CD4-positive, alpha-beta T cell (primary cell): ENCODE data around the gene SGPP1. TPM values are rescaled to one million over a fixed set of nuclear protein-coding genes. Genes with fewer than 3 reads are reported as not detected.

Experiments
- ATAC-seq: fragments of 200-7000 bp; cut with Tn5 transposase; one replicate; pipeline ENCODE4 v1.10.0; 2022; ENCODE audit warnings: mild to moderate bottlenecking; ENCODE audit not compliant: poor library complexity
- CTCF ChIA-PET: fragments of 350-600 bp; sonication (Branson Sonifier 250); formaldehyde crosslinking; loops from one replicate; lab custom pipeline; 2021; ENCODE audit warnings: antibody characterized with exemption, inconsistent platforms; lab: Charles Lee
- POLR2A ChIA-PET: fragments of 350-600 bp; sonication (Branson Sonifier 250); formaldehyde crosslinking; loops from one replicate; lab custom pipeline; 2021; ENCODE audit warnings: antibody characterized with exemption, inconsistent platforms; lab: Charles Lee
- DNase-seq, 14 experiments: peaks; one replicate each; pipeline ENCODE4 v3.0.0-alpha.2; 2013 to 2020; ENCODE audit warnings: mixed read lengths in 2 of 14
- H3K27ac ChIP-seq, 2 donors: one replicate each; pipeline versions ENCODE4 v1.5.1 to v1.7.0; 2013; ENCODE audit warnings: low read length in 2 of 2, low read depth in 1 of 2, mild to moderate bottlenecking in 1 of 2
- H3K27me3 ChIP-seq, 2 experiments: 1 replicate in 1 of 2; 2 replicates in 1 of 2; pipeline versions ENCODE4 v1.6.1 to v1.7.0; 2013; ENCODE audit warnings: low read length in 2 of 2, control low read depth in 1 of 2, mild to moderate bottlenecking in 1 of 2, moderate library complexity in 1 of 2; ENCODE audit not compliant: insufficient read depth in 2 of 2, control insufficient read depth in 1 of 2
- H3K36me3 ChIP-seq: one replicate; pipeline ENCODE4 v1.6.1; 2013; ENCODE audit warnings: low read length, control low read depth; ENCODE audit not compliant: insufficient read depth
- H3K4me1 ChIP-seq: one replicate; pipeline ENCODE4 v1.6.1; 2013; ENCODE audit warnings: low read length, control low read depth; ENCODE audit not compliant: insufficient read depth
- H3K4me3 ChIP-seq: one replicate; pipeline ENCODE4 v1.5.1; 2013; ENCODE audit warnings: mild to moderate bottlenecking, low read length, moderate library complexity
- H3K9me3 ChIP-seq, 2 experiments: 1 replicate in 1 of 2; 2 replicates in 1 of 2; pipeline versions ENCODE4 v1.6.1 to v1.7.0; 2013; ENCODE audit warnings: low read length in 2 of 2, mild to moderate bottlenecking in 2 of 2, control low read depth in 1 of 2, moderate library complexity in 1 of 2; ENCODE audit not compliant: control insufficient read depth in 1 of 2, insufficient read depth in 1 of 2
- H3K27ac Mint-ChIP-seq: one replicate; pipeline ENCODE4 v1.8.0; 2020; ENCODE audit warnings: mixed read lengths
- H3K27me3 Mint-ChIP-seq: one replicate; pipeline ENCODE4 v1.8.0; 2021; ENCODE audit warnings: mixed read lengths
- H3K36me3 Mint-ChIP-seq: one replicate; pipeline ENCODE4 v1.8.0; 2021; ENCODE audit warnings: low read depth, mixed read lengths
- H3K4me1 Mint-ChIP-seq: one replicate; pipeline ENCODE4 v1.8.0; 2021; ENCODE audit warnings: low read depth, mixed read lengths
- H3K4me3 Mint-ChIP-seq: one replicate; pipeline ENCODE4 v1.8.0; 2020; ENCODE audit warnings: mild to moderate bottlenecking, mixed read lengths
- H3K9me3 Mint-ChIP-seq: one replicate; pipeline ENCODE4 v1.8.0; 2020; ENCODE audit warnings: mixed read lengths
- CTCF ChIP-seq: fragments of 200-600 bp; IDR thresholded peaks from one replicate; pipeline ENCODE4 v1.8.0; 2022; ENCODE audit warnings: antibody characterized with exemption, mild to moderate bottlenecking
- intact Hi-C, 2 experiments: fragments of 100-400 bp; cut with DNase I in 1 of 2; cut with micrococcal nuclease in 1 of 2; formaldehyde crosslinking; loops; one replicate each; pipeline versions ENCODE4 v1.15.1 to v1.9.0; 2023 to 2025; cut with DNase I, micrococcal nuclease
- total RNA-seq, 174 experiments: library from RNA in 2 of 174; stranded (reverse) in 2 of 174; gene quantifications; one replicate each; pipeline ENCODE4 v1.2.3 and lab custom pipeline; 2021 to 2026

Gene SGPP1
- total RNA-seq, 2 experiments from 2014 or later, result 16.6 to 16.8 TPM

DNA sequence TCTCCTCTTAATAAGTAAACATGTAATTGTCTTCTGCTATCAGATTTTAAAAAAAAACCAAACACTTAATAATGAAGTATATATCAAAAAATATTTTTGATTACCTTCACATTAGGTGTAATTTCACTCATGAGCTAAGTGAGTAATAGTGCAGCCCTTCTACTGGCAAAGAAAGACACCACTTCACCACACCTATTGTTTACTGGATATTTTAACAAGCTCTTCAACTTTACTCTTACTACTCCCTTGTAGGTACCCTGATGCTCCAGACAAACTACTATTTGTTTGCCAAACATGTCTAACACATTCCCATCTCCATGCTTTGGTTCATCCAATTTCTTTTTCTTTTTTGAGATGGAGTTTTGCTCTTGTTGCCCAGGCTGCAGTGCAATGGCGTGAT, 49.3 kb downstream of the SGPP1 start:
- POLR2A ChIA-PET, result interaction anchor here (0.7 to 1.1 kb wide), 2 partner anchors 10 to 37 kb away, joined by 3 to 5 read pairs; partner anchors contain the start of gene WDR89
- H3K4me3 ChIP-seq, result no peak overlapping the region

DNA sequence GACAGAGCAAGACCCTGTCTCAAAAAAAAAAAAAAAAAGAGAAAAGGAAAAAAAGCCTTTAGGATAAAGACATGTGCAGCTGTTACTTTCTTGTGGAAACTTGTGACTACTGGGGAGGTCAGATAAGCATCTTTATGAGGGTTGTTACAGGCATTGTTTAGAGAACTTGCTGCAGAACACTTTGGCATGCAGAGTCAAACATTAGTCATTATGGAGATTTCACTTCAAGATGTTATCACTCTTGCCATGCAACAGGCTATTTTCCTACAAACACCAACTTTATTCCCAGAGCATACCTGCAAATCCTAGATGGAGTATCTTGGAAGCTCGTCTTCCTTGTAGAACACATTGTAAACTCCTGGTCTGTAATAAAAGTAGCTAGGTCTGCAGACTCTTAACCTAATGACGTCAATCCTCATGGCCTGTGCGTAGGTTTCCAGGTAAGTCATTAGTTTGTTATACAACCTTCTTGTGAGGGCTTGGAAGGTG, 49.9 kb downstream of the SGPP1 start:
- no peaks in the 10 kb centered on the region for H3K9me3 ChIP-seq
- H3K27ac Mint-ChIP-seq, result no peak overlapping the region
- H3K27me3 Mint-ChIP-seq, result no peaks in the 10 kb centered on the region
- H3K27me3 ChIP-seq, result no peaks in the 10 kb centered on the region
- no peak for ATAC-seq
- no peaks in the 10 kb centered on the region for H3K4me1 Mint-ChIP-seq
- intact Hi-C loops, result no loop called here
- no peak overlapping the region for H3K4me3 Mint-ChIP-seq
- POLR2A ChIA-PET, result interaction anchor here (0.7 to 1.1 kb wide), 2 partner anchors 9 to 36 kb away, joined by 3 to 5 read pairs; partner anchors contain the start of gene WDR89
- H3K36me3 ChIP-seq, result peaks cover 9% of the 10 kb centered on the region
- no peak for TF ChIP-seq CTCF
- H3K27ac ChIP-seq, result no peak overlapping the region
- CTCF ChIA-PET, result no interaction called here
- H3K36me3 Mint-ChIP-seq, result peaks cover 23% of the 10 kb centered on the region
- DNase-seq, result no peak
- H3K9me3 Mint-ChIP-seq, result no peaks in the 10 kb centered on the region
- H3K4me3 ChIP-seq, result no peak overlapping the region
- H3K4me1 ChIP-seq, result no peaks in the 10 kb centered on the region

More for the DNA sequence above, 49.3 kb downstream of the SGPP1 start:
- ATAC-seq (no peak), DNase-seq (no peak)
- no peak overlapping the region for H3K27ac Mint-ChIP-seq
- no peak overlapping the region for H3K27ac ChIP-seq
- H3K4me1 ChIP-seq, result no peaks in the 10 kb centered on the region
- H3K27me3 ChIP-seq, result no peaks in the 10 kb centered on the region
- TF ChIP-seq CTCF, result no peak
- H3K4me3 Mint-ChIP-seq, result no peak overlapping the region
- H3K27me3 Mint-ChIP-seq, result no peaks in the 10 kb centered on the region
- H3K9me3 ChIP-seq, result no peaks in the 10 kb centered on the region
- peaks cover 9% of the 10 kb centered on the region for H3K36me3 ChIP-seq
- peaks cover 23% of the 10 kb centered on the region for H3K36me3 Mint-ChIP-seq
- H3K4me1 Mint-ChIP-seq, result no peaks in the 10 kb centered on the region
- no peaks in the 10 kb centered on the region for H3K9me3 Mint-ChIP-seq
- CTCF ChIA-PET, result no interaction called here
- intact Hi-C loops, result no loop called here

GRCh38 chr14:63676615-63677014, 51.2 kb downstream of the SGPP1 start:
- intact Hi-C loops, result no loop called here
- H3K4me1 ChIP-seq, result no peaks in the 10 kb centered on the region
- H3K4me1 Mint-ChIP-seq, result no peaks in the 10 kb centered on the region
- no peaks in the 10 kb centered on the region for H3K27me3 ChIP-seq
- H3K27ac Mint-ChIP-seq, result no peak overlapping the region
- H3K4me3 ChIP-seq, result no peak overlapping the region
- ChIA-PET CTCF (interaction anchor here (0.7 kb wide), 1 partner anchor 1550 kb away, joined by 3 read pairs; no protein-coding TSS in a partner anchor), POLR2A (no interaction called here)
- no peaks in the 10 kb centered on the region for H3K9me3 ChIP-seq
- peaks cover 7% of the 10 kb centered on the region for H3K36me3 ChIP-seq
- no peak for TF ChIP-seq CTCF
- H3K27ac ChIP-seq, result no peak overlapping the region
- H3K9me3 Mint-ChIP-seq, result no peaks in the 10 kb centered on the region
- ATAC-seq (no peak), DNase-seq (no peak)
- peaks cover 17% of the 10 kb centered on the region for H3K36me3 Mint-ChIP-seq
- H3K4me3 Mint-ChIP-seq, result no peak overlapping the region
- no peaks in the 10 kb centered on the region for H3K27me3 Mint-ChIP-seq
